Adipocyte (in vitro differentiated cells): Measurements from ENCODE around the gene DNAH6.

Experiments used
- DNase-seq: peaks from one replicate; pipeline ENCODE4 v3.0.0-alpha.2; 2015; ENCODE audit warnings: low read depth
- H3K27me3 ChIP-seq: replicated peaks from 2 replicates; pipeline ENCODE4 v1.7.0; 2013; ENCODE audit warnings: mild to moderate bottlenecking, low read length, moderate library complexity; ENCODE audit not compliant: control insufficient read depth, insufficient read depth
- H3K36me3 ChIP-seq: 2 replicates; pipeline ENCODE4 v1.7.0; 2013; ENCODE audit warnings: low read length, mild to moderate bottlenecking, moderate library complexity; ENCODE audit not compliant: control insufficient read depth, insufficient read depth, severe bottlenecking
- H3K4me1 ChIP-seq: 2 replicates; pipeline ENCODE4 v1.7.0; 2013; ENCODE audit warnings: mild to moderate bottlenecking, low read length, moderate library complexity; ENCODE audit not compliant: control insufficient read depth, insufficient read depth
- H3K4me3 ChIP-seq: 2 replicates; pipeline ENCODE4 v1.7.0; 2013; ENCODE audit warnings: mild to moderate bottlenecking, low read length, moderate library complexity
- H3K9ac ChIP-seq: 2 replicates; pipeline ENCODE4 v1.7.0; 2013; ENCODE audit warnings: mild to moderate bottlenecking, low read length, moderate library complexity
- H3K9me3 ChIP-seq: 2 replicates; pipeline ENCODE4 v1.7.0; 2013; ENCODE audit warnings: mild to moderate bottlenecking, low read length, moderate library complexity; ENCODE audit not compliant: control insufficient read depth

DNAH6 gene

DNA sequence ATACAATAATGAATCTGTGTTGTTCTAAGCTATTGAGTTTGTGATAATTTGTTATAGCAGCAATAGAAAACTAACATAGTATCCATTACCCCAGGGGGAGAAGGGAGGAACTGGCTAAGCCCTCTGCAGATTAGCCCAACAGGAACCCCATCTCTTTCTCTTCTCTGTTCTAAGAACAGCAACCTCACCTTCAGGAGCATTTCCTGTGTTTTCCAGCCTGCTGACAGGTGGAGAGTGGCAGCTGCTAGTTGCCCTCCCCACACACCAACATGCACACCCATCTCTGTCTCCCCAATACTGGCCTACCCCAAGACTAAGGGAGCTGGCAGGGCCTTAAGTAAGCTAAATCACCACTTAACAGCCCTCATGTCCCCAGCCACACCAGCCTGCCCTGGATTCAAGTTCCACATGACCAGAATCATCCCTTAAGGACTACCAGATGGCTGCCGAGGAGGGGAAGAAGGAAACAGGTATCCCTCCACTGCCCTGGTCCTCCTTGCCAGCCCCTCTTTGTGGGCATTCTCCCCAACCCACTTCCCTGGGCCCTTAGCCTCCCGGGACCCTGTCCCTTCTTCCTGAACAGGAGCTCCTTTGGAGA, 311.8 kb downstream of the DNAH6 start:
- Histone ChIP-seq H3K36me3 (no peaks in the 10 kb centered on the region), H3K9me3 (no peaks in the 10 kb centered on the region), H3K4me1 (no peaks in the 10 kb centered on the region), H3K9ac (no peak overlapping the region), H3K27me3 (no peaks in the 10 kb centered on the region), H3K4me3 (no peak overlapping the region)
- DNase-seq: no peak

GRCh38 chr2:84829693-84830092, 313.4 kb downstream of the DNAH6 start:
- Histone ChIP-seq H3K4me3 (no peak overlapping the region), H3K9ac (no peak overlapping the region), H3K4me1 (no peaks in the 10 kb centered on the region), H3K9me3 (no peaks in the 10 kb centered on the region), H3K27me3 (no peaks in the 10 kb centered on the region), H3K36me3 (no peaks in the 10 kb centered on the region)
- no peak for DNase-seq

DNA sequence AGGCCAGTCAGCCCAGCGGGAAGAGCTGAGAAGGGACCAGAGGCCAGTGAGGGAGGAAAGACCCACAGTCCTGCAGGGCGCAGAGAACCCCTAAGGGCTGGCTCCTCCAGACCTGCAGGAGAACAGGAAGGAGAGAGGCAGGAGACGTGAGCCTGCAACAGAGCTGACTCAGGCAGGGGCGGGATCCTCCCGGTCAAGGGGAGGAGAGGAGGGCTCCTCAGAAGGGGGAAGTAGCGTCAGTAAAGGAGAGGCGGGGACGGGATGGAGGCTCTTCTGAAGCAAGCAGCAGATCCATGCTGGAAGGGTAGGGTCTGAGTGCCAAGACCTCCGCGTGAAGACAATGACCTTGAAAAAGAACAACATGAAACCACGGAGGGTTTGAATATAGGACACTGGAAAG, 313.8 kb downstream of the DNAH6 start:
- H3K36me3 ChIP-seq: no peaks in the 10 kb centered on the region
- H3K27me3 ChIP-seq: no peaks in the 10 kb centered on the region
- no peaks in the 10 kb centered on the region for H3K4me1 ChIP-seq
- H3K9me3 ChIP-seq: no peaks in the 10 kb centered on the region
- DNase-seq: no peak
- H3K4me3 ChIP-seq: no peak overlapping the region
- H3K9ac ChIP-seq: no peak overlapping the region

DNA sequence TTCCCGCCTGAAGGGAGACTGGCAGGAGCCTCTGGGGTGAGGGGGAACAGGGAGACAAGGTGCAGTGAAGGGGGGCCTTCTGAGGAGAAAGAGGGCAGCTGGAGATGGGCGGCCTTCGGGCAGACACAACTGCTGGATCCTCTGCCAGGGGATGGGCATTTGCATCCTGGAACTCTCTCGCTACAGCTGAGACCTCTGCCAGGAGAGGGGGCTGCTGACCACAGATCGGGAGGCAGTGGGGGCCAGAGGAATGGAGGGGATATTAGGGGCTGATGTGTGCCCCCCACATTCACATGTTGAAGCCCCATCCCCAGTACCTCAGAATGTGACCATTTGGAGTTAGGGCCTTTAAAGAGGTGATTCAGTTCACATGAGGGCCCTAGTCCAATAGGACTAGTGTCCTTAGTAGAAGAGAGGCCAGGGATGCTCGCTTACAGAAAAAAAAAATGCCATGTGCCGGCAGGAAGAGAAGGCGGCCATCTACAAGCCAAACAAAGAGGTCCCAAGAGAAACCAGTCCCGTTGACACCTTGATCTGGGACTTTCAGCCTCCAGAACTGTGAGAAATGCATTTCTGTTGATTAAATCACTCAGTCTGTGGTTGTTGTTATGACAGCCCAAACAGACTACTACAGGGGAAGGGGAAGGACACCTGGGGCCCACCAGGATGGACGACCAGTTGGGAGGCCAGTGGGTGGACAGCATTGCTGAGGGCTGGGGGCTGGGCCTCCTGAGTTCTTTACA, 314.6 kb downstream of the DNAH6 start:
- peaks cover 5% of the 10 kb centered on the region for H3K9me3 ChIP-seq
- H3K27me3 ChIP-seq: no peaks in the 10 kb centered on the region
- no peak overlapping the region for H3K4me3 ChIP-seq
- H3K9ac ChIP-seq: no peak overlapping the region
- H3K4me1 ChIP-seq: no peaks in the 10 kb centered on the region
- no peaks in the 10 kb centered on the region for H3K36me3 ChIP-seq
- DNase-seq: no peak

DNA sequence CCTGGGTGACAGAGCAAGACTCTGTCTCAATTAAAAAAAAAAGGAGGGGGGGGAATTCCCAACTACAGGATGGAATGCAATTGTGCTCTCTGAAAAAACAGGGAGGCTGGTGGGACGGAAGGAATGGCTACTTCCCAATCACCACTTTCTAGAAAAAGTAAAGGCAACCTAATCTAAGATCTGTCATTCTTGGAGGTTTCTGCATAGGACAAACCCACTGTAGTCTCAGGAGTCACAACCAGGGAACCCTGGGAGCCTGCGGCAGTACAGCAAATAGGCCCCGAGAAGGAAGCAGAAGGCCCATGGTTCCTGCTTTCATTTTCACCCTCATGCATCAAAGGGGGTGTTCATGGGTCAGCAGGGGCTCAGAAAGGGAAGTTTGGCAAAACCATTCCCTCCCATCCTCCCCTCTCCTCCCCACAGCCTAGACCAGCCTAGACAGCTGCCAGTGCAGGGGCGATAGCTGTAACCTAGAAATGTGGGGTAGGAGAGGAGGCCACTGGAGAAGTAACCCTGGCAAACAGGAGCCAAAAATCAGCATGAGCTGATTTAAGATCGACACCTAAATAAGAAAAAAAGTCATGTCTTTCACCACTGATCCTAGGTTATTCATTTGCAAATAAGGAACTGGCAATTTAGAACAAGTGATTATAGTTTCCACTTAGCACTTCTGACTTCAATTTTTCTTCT, 316.6 kb downstream of the DNAH6 start:
- DNase-seq: no peak
- H3K4me1 ChIP-seq: no peaks in the 10 kb centered on the region
- H3K9me3 ChIP-seq: peaks cover 12% of the 10 kb centered on the region
- H3K9ac ChIP-seq: no peak overlapping the region
- no peaks in the 10 kb centered on the region for H3K27me3 ChIP-seq
- H3K4me3 ChIP-seq: no peak overlapping the region
- H3K36me3 ChIP-seq: no peaks in the 10 kb centered on the region

DNA sequence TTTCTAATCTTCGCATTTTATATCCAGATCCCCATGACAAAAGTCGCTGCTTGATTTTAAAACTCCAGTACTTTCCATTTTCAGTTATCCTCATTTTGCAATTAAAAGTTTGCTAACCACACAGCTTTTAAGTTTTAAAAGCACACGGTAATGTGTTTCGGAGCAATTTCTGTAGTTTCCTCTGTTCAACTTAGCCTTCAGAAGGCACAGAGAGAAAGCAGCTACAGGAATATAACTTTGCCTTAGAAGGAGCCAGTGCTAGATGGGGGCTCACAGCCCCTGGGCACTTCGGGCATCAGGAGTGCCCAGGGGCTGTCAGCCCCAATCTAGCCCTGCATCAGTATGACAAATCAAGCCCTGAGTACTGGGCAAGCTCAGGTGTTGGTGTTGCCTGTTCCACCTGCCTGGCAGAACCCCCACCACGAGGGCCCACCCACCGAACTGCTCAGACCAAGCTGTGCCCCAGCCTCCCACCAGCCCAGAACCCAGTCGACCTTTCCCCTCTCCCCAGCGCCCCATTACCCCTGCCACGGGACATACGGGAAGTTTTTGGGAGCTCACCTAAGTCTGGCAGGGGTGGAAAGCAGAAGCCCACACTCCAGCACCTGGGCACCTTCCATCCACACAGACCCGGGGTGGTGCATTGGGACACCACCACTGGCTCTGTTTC, 317.3 kb downstream of the DNAH6 start:
- no peak overlapping the region for H3K9ac ChIP-seq
- no peaks in the 10 kb centered on the region for H3K4me1 ChIP-seq
- no peaks in the 10 kb centered on the region for H3K36me3 ChIP-seq
- DNase-seq: no peak
- peaks cover 12% of the 10 kb centered on the region for H3K9me3 ChIP-seq
- H3K4me3 ChIP-seq: no peak overlapping the region
- H3K27me3 ChIP-seq: no peaks in the 10 kb centered on the region

DNA sequence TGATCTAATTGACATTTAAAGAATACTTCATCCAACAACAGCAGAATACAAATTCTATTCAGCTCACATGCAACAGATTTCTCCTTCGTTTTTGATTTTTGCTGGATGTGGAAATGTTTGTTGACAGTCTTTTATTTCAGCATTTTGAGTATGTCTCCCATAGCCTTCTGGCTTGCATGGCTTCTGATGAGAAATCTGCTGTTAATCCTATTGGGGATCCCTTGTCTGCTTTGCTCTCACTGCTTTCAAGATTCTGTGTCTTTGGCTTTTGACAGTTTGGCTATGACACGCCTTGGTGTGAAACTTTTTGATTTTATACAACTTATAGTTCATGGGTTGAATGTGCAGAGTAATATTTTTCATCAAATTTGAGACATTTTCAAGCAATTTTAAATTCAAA, 319.9 kb downstream of the DNAH6 start:
- Histone ChIP-seq H3K4me1 (no peaks in the 10 kb centered on the region), H3K36me3 (no peaks in the 10 kb centered on the region), H3K4me3 (no peak overlapping the region), H3K27me3 (no peaks in the 10 kb centered on the region), H3K9me3 (peaks cover 12% of the 10 kb centered on the region), H3K9ac (no peak overlapping the region)
- no peak for DNase-seq

- Histone ChIP-seq H3K9me3 (peaks cover 12% of the 10 kb centered on the region), H3K36me3 (no peaks in the 10 kb centered on the region), H3K9ac (no peak overlapping the region), H3K4me3 (no peak overlapping the region), H3K4me1 (no peaks in the 10 kb centered on the region), H3K27me3 (no peaks in the 10 kb centered on the region)
- DNase-seq: peak; percentile 64
Observed at GRCh38 chr2:84838434-84839145, 322.3 kb downstream of the DNAH6 start.

GRCh38 chr2:84839851-84840250, 323.6 kb downstream of the DNAH6 start:
- H3K9me3 ChIP-seq: peaks cover 12% of the 10 kb centered on the region
- H3K4me1 ChIP-seq: no peaks in the 10 kb centered on the region
- H3K36me3 ChIP-seq: no peaks in the 10 kb centered on the region
- H3K27me3 ChIP-seq: no peaks in the 10 kb centered on the region
- DNase-seq: peak; percentile 11
- H3K9ac ChIP-seq: no peak overlapping the region
- H3K4me3 ChIP-seq: no peak overlapping the region

DNA sequence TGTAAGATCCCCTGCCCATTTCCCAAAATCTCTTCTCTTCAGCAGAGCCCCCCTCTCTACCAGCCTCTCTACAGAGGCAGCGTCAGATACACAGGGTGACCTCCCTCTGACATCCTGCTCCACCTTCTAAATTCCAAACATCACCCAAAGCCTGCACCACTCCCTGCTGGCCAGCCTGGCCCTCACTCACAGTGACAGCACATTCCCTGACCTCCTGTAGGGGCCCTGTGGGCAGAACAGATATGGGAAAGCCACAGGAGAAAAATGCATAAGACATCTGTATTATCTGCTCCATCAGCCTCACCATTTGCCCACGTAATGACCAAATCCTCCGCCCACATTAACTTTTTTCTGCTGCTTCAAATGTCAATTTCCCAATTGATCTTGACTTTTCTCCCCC, 324.0 kb downstream of the DNAH6 start:
- Histone ChIP-seq H3K27me3 (no peaks in the 10 kb centered on the region), H3K9ac (no peak overlapping the region), H3K4me3 (no peak overlapping the region), H3K9me3 (peaks cover 12% of the 10 kb centered on the region), H3K36me3 (no peaks in the 10 kb centered on the region), H3K4me1 (no peaks in the 10 kb centered on the region)
- peak; percentile 42 for DNase-seq

- Histone ChIP-seq H3K4me1 (peaks cover 4% of the 10 kb centered on the region), H3K9me3 (peaks cover under 1% of the 10 kb centered on the region), H3K9ac (no peak overlapping the region), H3K27me3 (no peaks in the 10 kb centered on the region), H3K4me3 (no peak overlapping the region), H3K36me3 (no peaks in the 10 kb centered on the region)
- no peak for DNase-seq
Observed at GRCh38 chr2:84841577-84841976, 325.3 kb downstream of the DNAH6 start.
